ACC112 (cell line): Measurements from ENCODE around the gene FAM72A.
"Not testable (repeated sequence)": the region's sequence is repeated elsewhere in the genome, so short reads cannot be mapped to it uniquely, and the experiment has no call there.

Experiments
- H2AFZ ChIP-seq: fragments of 200-600 bp; sonication (generic); one replicate; pipeline ENCODE4 v1.6.0; 2017; ENCODE audit warnings: antibody characterized with exemption, low read length; ENCODE audit not compliant: unreplicated experiment
- H3K27ac ChIP-seq: fragments of 200-600 bp; sonication (generic); 2 replicates; pipeline ENCODE4 v1.5.1; 2014; ENCODE audit warnings: low read depth, mild to moderate bottlenecking, antibody characterized with exemption, low read length, moderate library complexity
- H3K27me3 ChIP-seq: fragments of 200-600 bp; sonication (generic); 2 replicates; pipeline ENCODE4 v1.6.1; 2014; ENCODE audit warnings: mild to moderate bottlenecking, antibody characterized with exemption, low read length, moderate library complexity, mixed read lengths; ENCODE audit not compliant: insufficient read depth
- H3K36me3 ChIP-seq: fragments of 200-600 bp; sonication (generic); 2 replicates; pipeline ENCODE4 v1.6.1; 2016; ENCODE audit warnings: mild to moderate bottlenecking, antibody characterized with exemption, low read length, moderate library complexity, mixed read lengths; ENCODE audit not compliant: insufficient read depth
- H3K4me1 ChIP-seq: fragments of 200-600 bp; sonication (generic); one replicate; pipeline ENCODE4 v1.6.1; 2016; ENCODE audit warnings: low read length, mixed read lengths; ENCODE audit not compliant: insufficient read depth, unreplicated experiment, control insufficient read depth
- H3K4me3 ChIP-seq: fragments of 200-600 bp; sonication (generic); 2 replicates; pipeline ENCODE4 v1.5.1; 2014; ENCODE audit warnings: mild to moderate bottlenecking, low read depth, low read length
- H3K79me2 ChIP-seq: fragments of 200-600 bp; sonication (generic); one replicate; pipeline ENCODE4 v1.6.0; 2016; ENCODE audit warnings: low read length; ENCODE audit not compliant: control insufficient read depth, unreplicated experiment, insufficient read depth

The FAM72A gene

DNA sequence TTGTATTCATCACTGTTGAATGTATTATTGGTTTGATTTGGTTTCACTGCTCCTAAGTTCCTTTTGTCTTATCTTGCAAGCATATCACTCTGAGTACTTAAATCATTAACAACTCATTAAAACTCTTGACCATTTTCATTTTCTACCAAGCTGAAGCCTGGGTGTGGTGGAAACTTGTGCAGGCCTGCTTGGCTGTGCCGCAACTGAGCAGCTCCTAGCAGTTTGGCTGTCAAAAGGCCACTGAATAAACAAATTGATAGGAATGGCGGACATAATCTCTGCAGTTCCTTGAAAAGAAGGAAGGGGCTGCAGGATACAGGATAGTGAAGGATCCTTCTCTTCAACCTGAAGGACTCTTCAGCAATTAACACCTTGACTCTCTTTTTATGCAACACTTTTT is 26.6 kb upstream of the FAM72A start:
- H3K27me3 ChIP-seq, H3K79me2 ChIP-seq, H3K4me1 ChIP-seq, H3K27ac ChIP-seq, H3K36me3 ChIP-seq, H3K4me3 ChIP-seq, H2AFZ ChIP-seq: not testable (repeated sequence)

DNA sequence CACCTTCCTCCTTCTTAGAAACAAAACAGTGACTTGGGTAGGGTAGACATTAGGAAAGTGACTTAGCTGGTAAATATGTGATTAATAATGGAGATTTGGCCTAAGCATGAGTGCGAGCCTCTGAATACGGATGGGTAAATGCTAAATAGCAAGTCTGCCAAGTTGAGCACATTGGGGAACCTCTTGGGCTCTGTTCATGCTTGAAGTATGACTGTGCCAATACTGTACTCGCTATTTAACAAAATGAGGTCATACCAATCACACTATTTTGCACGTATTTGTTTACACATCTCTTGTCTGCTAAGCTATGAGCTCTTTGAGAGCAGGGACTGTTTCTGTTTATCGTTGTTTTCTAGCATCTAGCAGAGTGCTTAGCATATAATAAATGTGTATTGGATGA is 24.2 kb upstream of the FAM72A start:
- not testable (repeated sequence) for H2AFZ ChIP-seq, H3K27ac ChIP-seq, H3K27me3 ChIP-seq, H3K79me2 ChIP-seq, H3K36me3 ChIP-seq, H3K4me1 ChIP-seq, H3K4me3 ChIP-seq

DNA sequence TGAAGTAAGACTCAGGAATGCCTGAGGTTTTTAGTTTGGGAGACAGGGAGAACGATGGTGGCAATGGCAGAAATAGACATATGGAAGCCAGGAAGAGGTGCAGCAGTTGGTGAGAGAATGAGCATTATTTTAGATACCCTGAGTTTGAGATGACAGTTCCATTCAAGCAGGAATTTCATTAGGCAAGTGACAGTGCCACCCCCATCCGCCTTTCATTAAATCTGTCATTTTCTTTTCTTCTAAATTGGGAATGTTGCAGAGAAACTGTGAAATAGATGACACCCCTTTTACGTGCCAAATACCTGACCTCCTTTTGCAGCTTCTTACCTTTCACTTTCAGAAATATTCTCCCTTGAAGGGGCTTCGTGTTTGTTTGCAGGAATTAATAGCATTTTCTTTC is 22.7 kb upstream of the FAM72A start:
- H2AFZ ChIP-seq, H3K27me3 ChIP-seq, H3K4me1 ChIP-seq, H3K79me2 ChIP-seq, H3K36me3 ChIP-seq, H3K27ac ChIP-seq, H3K4me3 ChIP-seq: not testable (repeated sequence)

DNA sequence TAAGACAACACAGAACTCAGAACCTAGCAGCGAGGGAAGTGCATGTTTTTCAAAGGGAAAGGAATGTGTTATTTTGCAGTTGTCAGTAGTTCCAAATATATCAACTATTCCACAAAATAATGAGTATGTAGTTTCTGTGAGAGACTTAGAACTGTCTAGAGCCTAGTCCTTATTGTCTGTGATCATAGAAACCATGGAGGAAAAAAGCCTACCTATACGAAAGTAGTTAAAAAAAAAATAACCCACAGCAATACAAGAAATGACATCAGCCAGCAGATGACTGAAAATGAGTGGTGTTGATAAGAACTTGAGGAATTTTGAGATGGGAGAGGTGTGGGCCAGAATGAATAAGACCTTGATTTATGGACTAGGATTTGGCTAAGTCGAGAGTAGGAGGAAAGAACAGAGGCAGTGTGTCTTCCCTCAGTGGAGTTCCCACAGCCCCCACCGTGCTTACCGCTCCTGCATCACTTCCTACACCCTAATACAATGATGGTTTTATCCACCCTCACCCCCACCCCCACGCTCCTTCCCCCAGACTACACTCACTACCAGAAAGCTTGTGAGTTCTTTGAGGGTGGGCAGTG is 21.6 kb upstream of the FAM72A start:
- not testable (repeated sequence) for H3K79me2 ChIP-seq, H3K4me3 ChIP-seq, H2AFZ ChIP-seq, H3K27ac ChIP-seq, H3K27me3 ChIP-seq, H3K4me1 ChIP-seq, H3K36me3 ChIP-seq

DNA sequence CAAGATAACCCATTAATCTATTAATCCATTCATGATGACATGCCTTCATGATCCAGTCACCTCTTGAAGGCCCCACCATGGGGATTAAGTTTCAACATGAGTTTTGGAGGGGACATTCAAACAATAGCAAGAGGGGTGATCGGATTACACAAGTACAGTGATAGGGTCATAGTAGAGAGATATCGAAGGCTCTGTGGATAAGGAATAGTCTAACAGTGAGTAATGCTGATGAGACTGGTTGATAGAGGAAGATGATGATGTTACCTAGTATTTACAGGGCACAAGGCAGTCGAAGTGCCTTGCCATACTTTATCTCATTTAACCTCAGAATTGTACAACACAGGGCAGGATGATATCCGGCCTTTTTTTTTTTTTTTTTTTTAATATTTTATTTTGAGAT is 18.9 kb upstream of the FAM72A start:
- not testable (repeated sequence) for H2AFZ ChIP-seq, H3K27ac ChIP-seq

DNA sequence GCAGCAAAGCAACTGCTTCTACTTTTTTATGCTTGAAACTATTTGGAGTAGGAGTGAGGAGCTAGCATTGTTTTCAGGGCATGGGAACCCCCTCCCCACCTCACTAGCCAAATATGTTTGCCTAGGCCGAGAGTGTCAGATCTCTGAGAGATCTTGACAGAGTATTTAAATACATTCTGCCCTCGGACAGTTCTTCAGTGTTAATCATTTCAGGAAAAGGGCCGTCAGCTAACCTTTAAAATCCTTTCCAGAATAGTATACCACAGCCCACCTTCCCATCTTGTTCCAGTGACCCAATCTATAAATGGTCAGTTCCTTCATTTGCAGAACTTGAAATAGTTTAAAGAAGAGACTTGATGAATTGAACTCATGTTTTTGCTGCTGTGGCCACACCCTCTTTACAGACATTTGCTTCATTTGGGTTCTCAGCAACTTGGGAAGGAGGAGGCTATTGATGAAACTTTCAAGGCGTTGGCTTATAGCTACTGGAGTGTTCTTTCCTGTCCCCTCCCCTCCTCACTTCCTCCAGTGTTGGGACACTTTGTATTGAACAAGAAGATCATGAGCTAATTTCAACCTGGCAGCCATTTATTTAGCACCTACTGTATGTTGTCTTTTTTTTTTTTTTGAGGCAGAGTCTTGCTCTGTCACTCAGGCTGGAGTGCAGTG is 17.8 kb upstream of the FAM72A start:
- not testable (repeated sequence) for H3K4me1 ChIP-seq, H3K27me3 ChIP-seq, H2AFZ ChIP-seq, H3K36me3 ChIP-seq, H3K79me2 ChIP-seq, H3K27ac ChIP-seq
- H3K4me3 ChIP-seq: 0 out of 2 replicates have a peak overlapping the region, but pooled peaks have one; percentile 6

More for the DNA sequence above, 18.9 kb upstream of the FAM72A start:
- H3K27me3 ChIP-seq, H3K4me3 ChIP-seq, H3K79me2 ChIP-seq, H3K4me1 ChIP-seq, H3K36me3 ChIP-seq: not testable (repeated sequence)

DNA sequence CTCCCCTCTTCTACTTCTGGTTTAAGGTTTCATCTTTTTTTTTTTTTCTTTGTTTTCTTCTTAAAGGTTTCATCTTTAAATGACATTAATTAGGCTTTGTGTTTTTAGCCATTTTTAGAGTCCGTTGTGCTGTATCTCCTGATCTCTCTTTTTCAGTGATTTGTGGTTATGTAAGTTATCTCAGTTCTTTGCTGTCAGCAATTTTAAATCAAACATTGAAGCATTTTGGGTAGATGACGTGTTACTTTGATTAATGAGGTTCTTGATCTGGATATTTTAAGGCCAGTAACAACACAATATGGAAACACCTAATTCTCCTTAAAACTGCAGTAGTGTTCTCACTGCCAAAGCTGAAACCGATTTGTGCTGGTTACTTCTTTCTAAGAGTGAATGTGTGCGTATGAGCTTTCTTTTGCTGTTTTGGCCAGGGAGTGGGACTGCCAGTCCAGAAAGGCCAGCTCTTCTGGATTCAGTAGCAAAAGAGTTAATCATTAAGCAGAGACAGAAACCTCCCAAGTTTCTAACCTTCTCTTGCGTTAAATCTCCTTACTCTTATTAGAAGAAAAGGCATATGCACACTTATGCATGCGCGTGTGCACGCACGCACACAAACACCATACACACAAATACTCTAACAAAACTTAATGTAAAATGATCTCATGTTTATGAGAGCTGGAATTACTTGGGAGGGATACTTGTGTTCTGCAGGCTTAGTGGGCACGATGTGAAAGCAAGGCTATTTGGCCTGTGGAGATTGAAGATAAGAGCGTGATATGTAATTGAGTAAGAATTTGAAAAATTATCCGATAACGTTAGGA is 17.1 kb upstream of the FAM72A start:
- not testable (repeated sequence) for H3K27ac ChIP-seq, H3K27me3 ChIP-seq, H3K36me3 ChIP-seq, H3K79me2 ChIP-seq, H2AFZ ChIP-seq, H3K4me1 ChIP-seq
- H3K4me3 ChIP-seq: 0 out of 2 replicates have a peak overlapping the region, but pooled peaks have one; percentile 6

DNA sequence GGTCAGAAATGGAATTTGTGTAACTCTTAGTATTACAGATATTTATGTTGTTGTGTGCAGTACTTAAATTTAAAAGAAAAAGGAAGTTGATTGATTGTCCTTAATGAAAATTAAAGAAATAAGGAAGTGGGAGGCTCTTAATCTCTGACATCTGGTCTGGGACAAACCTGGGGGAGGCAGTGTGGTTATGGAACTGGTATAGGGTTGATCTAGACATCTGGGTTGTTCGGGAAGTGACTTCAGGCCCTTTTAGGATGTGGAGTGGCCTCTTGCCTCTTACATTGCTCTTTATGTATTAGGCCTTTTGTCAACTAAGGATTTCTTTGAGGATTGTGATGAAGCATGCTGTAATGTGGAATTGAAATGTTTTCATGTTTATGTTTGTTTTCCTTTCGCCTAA is 16.1 kb upstream of the FAM72A start:
- not testable (repeated sequence) for H3K36me3 ChIP-seq, H3K27ac ChIP-seq, H3K27me3 ChIP-seq, H3K79me2 ChIP-seq, H3K4me3 ChIP-seq, H2AFZ ChIP-seq, H3K4me1 ChIP-seq

DNA sequence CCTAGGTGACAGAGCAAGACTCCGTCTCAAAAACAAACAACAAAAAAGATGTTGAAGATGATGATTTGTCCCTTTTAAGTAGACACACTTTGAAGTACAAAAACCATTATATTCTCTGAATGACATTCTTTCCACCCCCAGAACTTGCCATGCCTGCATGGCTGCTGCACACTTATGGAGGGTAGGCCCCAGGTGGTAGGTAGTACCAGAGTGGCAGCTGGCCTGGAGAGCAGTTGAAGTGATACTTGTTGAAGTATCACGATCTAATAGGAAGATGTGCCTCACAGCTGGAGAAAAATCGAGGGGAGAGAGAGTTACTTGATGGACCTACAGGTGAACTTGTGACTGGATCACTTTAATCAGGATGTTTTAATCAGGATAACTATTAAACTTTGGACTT is 15.6 kb upstream of the FAM72A start:
- not testable (repeated sequence) for H3K4me3 ChIP-seq, H3K27ac ChIP-seq, H3K4me1 ChIP-seq, H2AFZ ChIP-seq, H3K27me3 ChIP-seq, H3K79me2 ChIP-seq, H3K36me3 ChIP-seq

DNA sequence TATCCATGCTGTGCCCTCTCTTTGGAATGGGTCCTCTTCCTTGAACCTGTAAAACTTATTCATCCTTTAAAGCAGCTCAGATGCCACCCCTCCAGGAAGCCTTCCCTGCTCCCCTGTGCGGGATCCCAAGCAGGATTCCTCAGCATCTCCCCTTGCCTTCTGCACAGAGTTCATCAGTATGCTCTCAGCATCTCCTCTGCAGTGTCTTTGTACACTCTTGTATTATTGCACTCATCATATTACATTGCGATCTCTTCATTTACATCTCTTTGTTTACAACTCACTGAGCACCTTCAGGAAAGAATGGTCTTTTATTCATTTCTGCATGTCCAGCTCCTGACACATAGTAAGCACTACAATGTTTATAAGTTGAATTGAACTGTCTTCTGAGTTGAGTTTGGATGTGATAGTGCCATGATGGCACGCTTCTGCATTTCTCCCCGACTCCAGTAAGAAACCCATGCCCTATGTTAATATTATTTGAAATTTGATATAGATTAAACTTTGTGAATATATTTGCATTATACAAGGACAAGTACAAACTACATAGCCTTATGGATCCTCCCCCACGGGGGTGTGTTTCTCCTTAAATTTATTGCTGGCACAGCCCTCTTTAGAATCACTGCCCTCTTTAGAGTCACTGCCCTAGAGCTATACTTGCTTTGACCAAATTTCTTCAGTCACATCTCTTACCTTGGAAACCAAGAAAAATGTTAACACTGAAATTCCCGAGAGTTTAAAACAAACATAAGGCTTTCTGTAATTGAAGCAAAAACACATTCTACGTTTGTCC is 13.2 kb upstream of the FAM72A start:
- not testable (repeated sequence) for H3K36me3 ChIP-seq, H3K4me3 ChIP-seq, H2AFZ ChIP-seq, H3K27ac ChIP-seq, H3K4me1 ChIP-seq, H3K27me3 ChIP-seq, H3K79me2 ChIP-seq
